SU-DHL-6 (cell line): ENCODE data around the gene SZRD1.

Source experiments
- H2AFZ ChIP-seq: fragments of 200-600 bp; sonication (generic); 2 replicates; pipeline ENCODE4 v1.6.1; 2014; ENCODE audit warnings: low read depth, mild to moderate bottlenecking, moderate library complexity, mixed read lengths, antibody characterized with exemption, low read length; ENCODE audit not compliant: severe bottlenecking
- H3F3A ChIP-seq: fragments of 200-600 bp; shearing (Covaris generic); 2 replicates; pipeline ENCODE4 v1.6.0; 2016; ENCODE audit warnings: antibody characterized with exemption, mild to moderate bottlenecking; ENCODE audit not compliant: insufficient read depth
- H3K27ac ChIP-seq: fragments of 200-600 bp; sonication (generic); 2 replicates; pipeline ENCODE4 v1.5.1; 2016; ENCODE audit warnings: low read depth, mild to moderate bottlenecking, low read length, moderate library complexity, mixed read lengths
- H3K27me3 ChIP-seq: fragments of 200-600 bp; sonication (generic), shearing (Covaris generic); 2 replicates; pipeline ENCODE4 v1.6.0; 2014; ENCODE audit warnings: mild to moderate bottlenecking, low read length
- H3K36me3 ChIP-seq: fragments of 200-600 bp; sonication (generic); 2 replicates; pipeline ENCODE4 v1.6.1; 2014; ENCODE audit warnings: mild to moderate bottlenecking, low read length, mixed read lengths
- H3K4me2 ChIP-seq: fragments of 300-600, 200-600 bp; shearing (Covaris generic), sonication (generic); 2 replicates; pipeline ENCODE4 v1.6.0; 2014; ENCODE audit warnings: low read length, low read depth, mild to moderate bottlenecking; ENCODE audit not compliant: poor library complexity, severe bottlenecking
- H3K4me3 ChIP-seq: fragments of 200-600 bp; sonication (generic); 2 replicates; pipeline ENCODE4 v1.5.1; 2014; ENCODE audit warnings: antibody characterized with exemption, low read length, mild to moderate bottlenecking, mixed read lengths; ENCODE audit not compliant: insufficient read depth, poor library complexity, severe bottlenecking
- H3K79me2 ChIP-seq: fragments of 200-600 bp; sonication (generic); 2 replicates; pipeline ENCODE4 v1.6.1; 2014; ENCODE audit warnings: mild to moderate bottlenecking, low read length, moderate library complexity; ENCODE audit not compliant: insufficient read depth
- H3K9ac ChIP-seq: fragments of 200-600 bp; sonication (generic); 2 replicates; pipeline ENCODE4 v1.7.0; 2014; ENCODE audit warnings: mild to moderate bottlenecking, low read length
- H3K9me2 ChIP-seq: fragments of 200-600 bp; sonication (generic); replicated peaks from 2 replicates; pipeline ENCODE4 v1.6.1; 2014; ENCODE audit warnings: low read length; ENCODE audit not compliant: insufficient read depth
- H3K9me3 ChIP-seq: fragments of 200-600 bp; sonication (generic); 2 replicates; pipeline ENCODE4 v1.6.1; 2014; ENCODE audit warnings: low read length, mixed read lengths; ENCODE audit not compliant: insufficient read depth
- H4K20me1 ChIP-seq: fragments of 200-600 bp; sonication (generic); 2 replicates; pipeline ENCODE4 v1.6.1; 2014; ENCODE audit warnings: low read depth, mild to moderate bottlenecking, antibody characterized with exemption, low read length, moderate library complexity, mixed read lengths
- EZH2phosphoT487 ChIP-seq: fragments of 200-600 bp; sonication (generic), shearing (Covaris generic); conservative IDR thresholded peaks from 2 replicates; pipeline ENCODE4 v1.6.1; 2018; ENCODE audit warnings: mild to moderate bottlenecking, antibody characterized with exemption, low read length, moderate library complexity, mixed read lengths
- TF ChIP-seq, protein P1 (sequence below): fragments of 200-600 bp; sonication (generic); IDR thresholded peaks from one replicate; pipeline ENCODE4 v1.5.1; 2017; ENCODE audit warnings: antibody characterized with exemption, mild to moderate bottlenecking, low read length, moderate library complexity; ENCODE audit not compliant: insufficient read depth, poor library complexity, severe bottlenecking

SZRD1 gene

DNA sequence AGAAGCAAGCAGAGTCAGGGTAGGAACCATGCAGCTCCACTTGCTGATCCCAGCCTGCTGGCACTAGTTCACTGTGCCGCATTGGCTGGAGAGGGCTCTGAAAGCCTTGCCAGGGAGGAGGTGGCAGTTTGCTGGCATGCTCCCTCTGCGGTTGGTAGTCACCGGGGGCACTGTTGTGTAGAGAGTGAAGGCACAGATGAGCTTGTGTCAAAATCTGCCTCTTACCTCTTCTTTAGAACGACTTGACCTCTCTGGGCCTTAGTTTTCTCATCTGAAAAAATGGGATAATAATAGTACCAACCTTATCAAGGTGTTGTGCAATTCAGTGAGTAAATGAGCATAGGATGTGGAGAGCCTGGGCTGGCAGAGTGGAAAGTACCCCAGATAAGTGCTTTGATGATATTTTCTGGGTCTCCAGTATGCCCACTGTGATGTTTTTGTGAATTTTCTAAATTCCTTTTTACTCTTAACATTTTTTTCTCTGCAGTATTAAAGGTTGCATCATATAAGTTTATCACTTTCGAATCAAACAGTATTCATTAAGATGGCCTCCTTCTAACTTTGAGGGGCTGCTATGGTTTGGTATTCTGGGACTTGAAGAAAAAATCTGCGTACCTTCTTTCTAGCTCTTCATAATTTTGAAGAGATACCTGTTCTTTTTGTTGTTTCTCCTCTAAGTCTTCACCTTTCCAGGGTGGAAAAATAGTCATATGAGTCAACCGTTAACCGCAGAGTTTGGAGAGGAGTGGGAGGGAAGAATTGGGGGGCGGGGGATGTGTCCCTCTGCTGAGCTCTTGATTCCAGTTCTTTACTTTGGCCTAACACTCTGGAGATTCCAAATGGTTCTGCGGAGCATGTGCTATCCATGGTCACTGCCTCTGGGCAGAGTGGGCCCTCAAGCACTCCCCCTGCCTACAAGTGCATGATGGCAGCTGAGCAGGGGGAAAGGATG lies 26.8 kb downstream of the SZRD1 start:
- no peak overlapping the region for H2AFZ ChIP-seq
- peaks cover 45% of the 10 kb centered on the region for H3K79me2 ChIP-seq
- H4K20me1 ChIP-seq: peaks cover 31% of the 10 kb centered on the region; the same call in 1 of the 2 replicates
- no peak for TF ChIP-seq EZH2phosphoT487
- TF ChIP-seq, protein P1, sequence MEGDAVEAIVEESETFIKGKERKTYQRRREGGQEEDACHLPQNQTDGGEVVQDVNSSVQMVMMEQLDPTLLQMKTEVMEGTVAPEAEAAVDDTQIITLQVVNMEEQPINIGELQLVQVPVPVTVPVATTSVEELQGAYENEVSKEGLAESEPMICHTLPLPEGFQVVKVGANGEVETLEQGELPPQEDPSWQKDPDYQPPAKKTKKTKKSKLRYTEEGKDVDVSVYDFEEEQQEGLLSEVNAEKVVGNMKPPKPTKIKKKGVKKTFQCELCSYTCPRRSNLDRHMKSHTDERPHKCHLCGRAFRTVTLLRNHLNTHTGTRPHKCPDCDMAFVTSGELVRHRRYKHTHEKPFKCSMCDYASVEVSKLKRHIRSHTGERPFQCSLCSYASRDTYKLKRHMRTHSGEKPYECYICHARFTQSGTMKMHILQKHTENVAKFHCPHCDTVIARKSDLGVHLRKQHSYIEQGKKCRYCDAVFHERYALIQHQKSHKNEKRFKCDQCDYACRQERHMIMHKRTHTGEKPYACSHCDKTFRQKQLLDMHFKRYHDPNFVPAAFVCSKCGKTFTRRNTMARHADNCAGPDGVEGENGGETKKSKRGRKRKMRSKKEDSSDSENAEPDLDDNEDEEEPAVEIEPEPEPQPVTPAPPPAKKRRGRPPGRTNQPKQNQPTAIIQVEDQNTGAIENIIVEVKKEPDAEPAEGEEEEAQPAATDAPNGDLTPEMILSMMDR: no peak
- H3K9me2 ChIP-seq: no peaks in the 10 kb centered on the region
- H3K4me2 ChIP-seq: no peak overlapping the region
- H3K9ac ChIP-seq: no peak overlapping the region
- no peaks in the 10 kb centered on the region for H3K9me3 ChIP-seq
- H3F3A ChIP-seq: no peaks in the 10 kb centered on the region
- H3K36me3 ChIP-seq: peaks cover 8% of the 10 kb centered on the region; the same call in 1 of the 2 replicates
- H3K4me3 ChIP-seq: no peak overlapping the region
- no peak overlapping the region for H3K27ac ChIP-seq
- no peaks in the 10 kb centered on the region for H3K27me3 ChIP-seq

DNA sequence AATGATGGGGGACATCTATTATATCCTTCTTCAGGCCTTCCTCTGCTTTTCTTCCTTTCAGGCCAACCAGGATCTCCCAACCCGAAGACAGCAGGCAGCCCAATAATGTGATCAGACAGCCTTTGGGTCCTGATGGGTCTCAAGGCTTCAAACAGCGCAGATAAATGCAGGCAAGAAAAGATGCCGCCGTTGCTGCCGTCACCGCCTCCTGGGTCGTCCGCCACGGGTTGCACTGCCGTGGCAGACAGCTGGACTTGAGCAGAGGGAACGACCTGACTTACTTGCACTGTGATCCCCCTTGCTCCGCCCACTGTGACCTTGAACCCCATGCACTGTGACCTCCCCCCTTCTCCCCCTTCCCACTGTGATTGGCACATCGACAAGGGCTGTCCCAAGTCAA lies 27.9 kb downstream of the SZRD1 start:
- Histone ChIP-seq H3K27me3 (no peaks in the 10 kb centered on the region), H3K9ac (no peak overlapping the region), H3K9me2 (no peaks in the 10 kb centered on the region), H3K79me2 (peaks cover 37% of the 10 kb centered on the region), H3K36me3 (peaks cover 8% of the 10 kb centered on the region; the same call in 1 of the 2 replicates), H3K4me2 (no peak overlapping the region), H3K9me3 (no peaks in the 10 kb centered on the region), H2AFZ (no peak overlapping the region), H4K20me1 (peaks cover 27% of the 10 kb centered on the region; the same call in 1 of the 2 replicates), H3F3A (no peaks in the 10 kb centered on the region), H3K4me3 (no peak overlapping the region), H3K27ac (no peak overlapping the region)
- TF ChIP-seq EZH2phosphoT487: no peak
- TF ChIP-seq, protein P1: no peak

DNA sequence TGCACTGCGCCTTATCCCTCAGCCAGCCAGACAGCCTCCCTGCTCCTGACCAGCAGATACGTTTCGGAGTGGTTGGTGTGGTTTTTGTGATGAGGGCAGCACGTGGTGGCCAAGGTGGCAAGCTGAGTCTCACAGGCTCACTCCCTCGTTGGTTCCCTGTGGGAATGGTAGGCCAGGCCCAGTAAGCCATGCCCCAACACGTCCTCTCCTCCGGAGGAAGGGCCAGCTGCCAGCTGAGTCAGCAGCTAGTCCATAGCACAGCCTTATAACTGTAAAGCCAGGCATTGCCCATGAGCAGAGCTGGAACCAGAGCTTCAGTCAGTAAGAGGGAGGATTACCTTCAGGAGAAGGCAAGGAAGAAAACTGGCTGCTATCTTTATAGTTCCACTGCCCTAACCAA lies 29.5 kb downstream of the SZRD1 start:
- no peak overlapping the region for H3K27ac ChIP-seq
- TF ChIP-seq EZH2phosphoT487: no peak
- TF ChIP-seq, protein P1: no peak
- no peak overlapping the region for H3K9ac ChIP-seq
- no peaks in the 10 kb centered on the region for H3K27me3 ChIP-seq
- peaks cover 8% of the 10 kb centered on the region; the same call in 1 of the 2 replicates for H3K36me3 ChIP-seq
- H3F3A ChIP-seq: no peaks in the 10 kb centered on the region
- H3K79me2 ChIP-seq: peaks cover 21% of the 10 kb centered on the region
- H3K9me3 ChIP-seq: no peaks in the 10 kb centered on the region
- no peak overlapping the region for H3K4me3 ChIP-seq
- no peak overlapping the region for H3K4me2 ChIP-seq
- H3K9me2 ChIP-seq: no peaks in the 10 kb centered on the region
- peaks cover 18% of the 10 kb centered on the region; the same call in 1 of the 2 replicates for H4K20me1 ChIP-seq
- H2AFZ ChIP-seq: no peak overlapping the region
